Measurements from ENCODE around the gene DDX3X. TPM values are rescaled to one million over a fixed set of nuclear protein-coding genes. Genes with fewer than 3 reads are reported as not detected.

DDX3X gene
- total RNA-seq, 1 donor from 2014 or later = 242 TPM

- Histone ChIP-seq H3K79me2 (ENCODE audit: insufficient read depth, low read length) (no peaks in the 10 kb centered on the region), H2AFZ (ENCODE audit: low read depth, low read length) (no peak overlapping the region), H4K20me1 (ENCODE audit: insufficient read depth, low read length) (no peaks in the 10 kb centered on the region), H3K4me3 (ENCODE audit: insufficient read depth, low read depth, low read length) (no peak overlapping the region), H3K27me3 (ENCODE audit: insufficient read depth, low read length) (no peaks in the 10 kb centered on the region), H3K4me1 (ENCODE audit: insufficient read depth, low read length) (no peaks in the 10 kb centered on the region), H3K27ac (ENCODE audit: low read depth, low read length) (no peak overlapping the region), H3K9me3 (ENCODE audit: insufficient read depth, low read depth, low read length) (no peaks in the 10 kb centered on the region), H3K36me3 (ENCODE audit: insufficient read depth, low read length) (no peaks in the 10 kb centered on the region), H3K9ac (ENCODE audit: low read length) (no peak overlapping the region), H3K4me2 (ENCODE audit: low read length) (no peak overlapping the region)
- Mint-ChIP-seq H3K4me3 (ENCODE audit: unreplicated experiment) (no peak overlapping the region), H3K9me3 (ENCODE audit: unreplicated experiment) (no peaks in the 10 kb centered on the region), H3K27ac (ENCODE audit: unreplicated experiment) (no peak overlapping the region), H3K36me3 (ENCODE audit: low read depth, unreplicated experiment) (no peaks in the 10 kb centered on the region), H3K4me1 (ENCODE audit: low read depth, unreplicated experiment) (no peaks in the 10 kb centered on the region), H3K27me3 (ENCODE audit: low read depth, unreplicated experiment) (no peaks in the 10 kb centered on the region)
- DNase-seq (ENCODE audit: low read depth) = no peak
- FAIRE-seq = no peak
- no peak for TF ChIP-seq EZH2 (IDR thresholded peaks at IDR 0.05; ENCODE audit: insufficient read depth, low read length)
- TF ChIP-seq CTCF (IDR thresholded peaks at IDR 0.05; ENCODE audit: insufficient read depth, low read depth, low read length) = no peak
These were observed 57.6 kb downstream of the DDX3X start for GRCh38 chrX:41391606-41392005.

- H3K36me3 ChIP-seq (ENCODE audit: insufficient read depth, low read length) = no peaks in the 10 kb centered on the region
- no peak overlapping the region for H3K27ac ChIP-seq (ENCODE audit: low read depth, low read length)
These were observed 60.3 kb downstream of the DDX3X start for GRCh38 chrX:41394293-41394692.

More at GRCh38 chrX:41394293-41394692, 60.3 kb downstream of the DDX3X start:
- Mint-ChIP-seq H3K27me3 (ENCODE audit: low read depth, unreplicated experiment) (no peaks in the 10 kb centered on the region), H3K4me1 (ENCODE audit: low read depth, unreplicated experiment) (no peaks in the 10 kb centered on the region), H3K27ac (ENCODE audit: unreplicated experiment) (no peak overlapping the region), H3K9me3 (ENCODE audit: unreplicated experiment) (no peaks in the 10 kb centered on the region), H3K4me3 (ENCODE audit: unreplicated experiment) (no peak overlapping the region), H3K36me3 (ENCODE audit: low read depth, unreplicated experiment) (no peaks in the 10 kb centered on the region)
- no peaks in the 10 kb centered on the region for H3K79me2 ChIP-seq (ENCODE audit: insufficient read depth, low read length)
- no peaks in the 10 kb centered on the region for H4K20me1 ChIP-seq (ENCODE audit: insufficient read depth, low read length)
- FAIRE-seq = no peak
- no peaks in the 10 kb centered on the region for H3K4me1 ChIP-seq (ENCODE audit: insufficient read depth, low read length)
- no peak for DNase-seq (ENCODE audit: low read depth)
- H3K27me3 ChIP-seq (ENCODE audit: insufficient read depth, low read length) = no peaks in the 10 kb centered on the region
- no peaks in the 10 kb centered on the region for H3K9me3 ChIP-seq (ENCODE audit: insufficient read depth, low read depth, low read length)
- H3K4me3 ChIP-seq (ENCODE audit: insufficient read depth, low read depth, low read length) = no peak overlapping the region
- H3K4me2 ChIP-seq (ENCODE audit: low read length) = no peak overlapping the region
- H2AFZ ChIP-seq (ENCODE audit: low read depth, low read length) = no peak overlapping the region
- TF ChIP-seq EZH2 (IDR thresholded peaks at IDR 0.05; ENCODE audit: insufficient read depth, low read length) (no peak), CTCF (IDR thresholded peaks at IDR 0.05; ENCODE audit: insufficient read depth, low read depth, low read length) (no peak)
- H3K9ac ChIP-seq (ENCODE audit: low read length) = no peak overlapping the region

All from astrocyte (in vitro differentiated cells and primary cell).